ENCODE measurements around the gene DOK7. TPM values are rescaled to one million over a fixed set of nuclear protein-coding genes. Genes with fewer than 3 reads are reported as not detected.

Gene DOK7
- polyA plus RNA-seq, 1 donor (not counting 4 experiments of a cell fraction or from before 2014, with no cell fraction given): 0.13 TPM

GRCh38 chr4:3476341-3476747 is 13.2 kb downstream of the DOK7 start:
- H3K4me3 ChIP-seq (ENCODE audit: control insufficient read depth in 2 of 3, extremely low read depth in 1 of 3, insufficient read depth in 2 of 3, low read depth in 1 of 3, low read length in 3 of 3): no peak overlapping the region
- peaks cover 75% of the 10 kb centered on the region for H3K27me3 ChIP-seq (ENCODE audit: control insufficient read depth, extremely low read depth, insufficient read depth, low read length)
- dilution Hi-C loops (cut with MboI; ENCODE audit: extremely low pct_ligation_motif_present, low sequenced_read_pairs): no loop called here
- no peaks in the 10 kb centered on the region for H3K79me2 ChIP-seq (ENCODE audit: control insufficient read depth, insufficient read depth, low read length)
- no peaks in the 10 kb centered on the region for H4K20me1 ChIP-seq (ENCODE audit: control insufficient read depth, extremely low read depth, insufficient read depth, low read length)
- no peaks in the 10 kb centered on the region for H3K36me3 ChIP-seq (ENCODE audit: control insufficient read depth in 2 of 2, extremely low read depth in 1 of 2, insufficient read depth in 2 of 2, low read length in 2 of 2)
- H3K9me1 ChIP-seq (ENCODE audit: control insufficient read depth, extremely low read depth, insufficient read depth, low read length): no peaks in the 10 kb centered on the region
- DNase-seq (ENCODE audit: low read depth, low spot score): no peak
- FAIRE-seq: no peak
- H3K4me2 ChIP-seq (ENCODE audit: control insufficient read depth, extremely low read depth, insufficient read depth, low read depth, low read length): no peak overlapping the region
- no peaks in the 10 kb centered on the region for H3K9me3 ChIP-seq (ENCODE audit: control insufficient read depth, low read depth, low read length)
- H2AFZ ChIP-seq (ENCODE audit: control insufficient read depth, low read length): no peak overlapping the region
- H3K4me1 ChIP-seq (ENCODE audit: control insufficient read depth, extremely low read depth, insufficient read depth, low read length): no peaks in the 10 kb centered on the region
- no peak overlapping the region for H3K27ac ChIP-seq (ENCODE audit: control insufficient read depth, insufficient read depth, low read length)
- TF ChIP-seq, protein P1, sequence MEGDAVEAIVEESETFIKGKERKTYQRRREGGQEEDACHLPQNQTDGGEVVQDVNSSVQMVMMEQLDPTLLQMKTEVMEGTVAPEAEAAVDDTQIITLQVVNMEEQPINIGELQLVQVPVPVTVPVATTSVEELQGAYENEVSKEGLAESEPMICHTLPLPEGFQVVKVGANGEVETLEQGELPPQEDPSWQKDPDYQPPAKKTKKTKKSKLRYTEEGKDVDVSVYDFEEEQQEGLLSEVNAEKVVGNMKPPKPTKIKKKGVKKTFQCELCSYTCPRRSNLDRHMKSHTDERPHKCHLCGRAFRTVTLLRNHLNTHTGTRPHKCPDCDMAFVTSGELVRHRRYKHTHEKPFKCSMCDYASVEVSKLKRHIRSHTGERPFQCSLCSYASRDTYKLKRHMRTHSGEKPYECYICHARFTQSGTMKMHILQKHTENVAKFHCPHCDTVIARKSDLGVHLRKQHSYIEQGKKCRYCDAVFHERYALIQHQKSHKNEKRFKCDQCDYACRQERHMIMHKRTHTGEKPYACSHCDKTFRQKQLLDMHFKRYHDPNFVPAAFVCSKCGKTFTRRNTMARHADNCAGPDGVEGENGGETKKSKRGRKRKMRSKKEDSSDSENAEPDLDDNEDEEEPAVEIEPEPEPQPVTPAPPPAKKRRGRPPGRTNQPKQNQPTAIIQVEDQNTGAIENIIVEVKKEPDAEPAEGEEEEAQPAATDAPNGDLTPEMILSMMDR (optimal IDR thresholded peaks at IDR 0.05 in 1 of 3, IDR thresholded peaks at IDR 0.05 in 1 of 3, conservative IDR thresholded peaks at IDR 0.05 in 1 of 3; ENCODE audit: extremely low read depth in 1 of 3, insufficient read depth in 2 of 3, low read length in 3 of 3): no peak
- no peak for TF ChIP-seq EZH2 (IDR thresholded peaks at IDR 0.05; ENCODE audit: low read length)
- H3K9ac ChIP-seq (ENCODE audit: control insufficient read depth, extremely low read depth, insufficient read depth, low read length): no peak overlapping the region

- dilution Hi-C loops (cut with MboI; ENCODE audit: extremely low pct_ligation_motif_present, low sequenced_read_pairs): no loop called here
- Histone ChIP-seq H4K20me1 (ENCODE audit: control insufficient read depth, extremely low read depth, insufficient read depth, low read length) (no peaks in the 10 kb centered on the region), H3K9me1 (ENCODE audit: control insufficient read depth, extremely low read depth, insufficient read depth, low read length) (no peaks in the 10 kb centered on the region), H3K9me3 (ENCODE audit: control insufficient read depth, low read depth, low read length) (no peaks in the 10 kb centered on the region), H2AFZ (ENCODE audit: control insufficient read depth, low read length) (no peak overlapping the region), H3K4me3 (ENCODE audit: control insufficient read depth in 2 of 3, extremely low read depth in 1 of 3, insufficient read depth in 2 of 3, low read depth in 1 of 3, low read length in 3 of 3) (no peak overlapping the region), H3K79me2 (ENCODE audit: control insufficient read depth, insufficient read depth, low read length) (no peaks in the 10 kb centered on the region), H3K4me2 (ENCODE audit: control insufficient read depth, extremely low read depth, insufficient read depth, low read depth, low read length) (no peak overlapping the region), H3K27me3 (ENCODE audit: control insufficient read depth, extremely low read depth, insufficient read depth, low read length) (peaks cover 74% of the 10 kb centered on the region), H3K36me3 (ENCODE audit: control insufficient read depth in 2 of 2, extremely low read depth in 1 of 2, insufficient read depth in 2 of 2, low read length in 2 of 2) (no peaks in the 10 kb centered on the region), H3K27ac (ENCODE audit: control insufficient read depth, insufficient read depth, low read length) (no peak overlapping the region), H3K9ac (ENCODE audit: control insufficient read depth, extremely low read depth, insufficient read depth, low read length) (no peak overlapping the region), H3K4me1 (ENCODE audit: control insufficient read depth, extremely low read depth, insufficient read depth, low read length) (no peaks in the 10 kb centered on the region)
- TF ChIP-seq EZH2 (IDR thresholded peaks at IDR 0.05; ENCODE audit: low read length): no peak
- TF ChIP-seq, protein P1 (optimal IDR thresholded peaks at IDR 0.05 in 1 of 3, IDR thresholded peaks at IDR 0.05 in 1 of 3, conservative IDR thresholded peaks at IDR 0.05 in 1 of 3; ENCODE audit: extremely low read depth in 1 of 3, insufficient read depth in 2 of 3, low read length in 3 of 3): no peak
- no peak for DNase-seq (ENCODE audit: low read depth, low spot score)
- no peak for FAIRE-seq
Measured at GRCh38 chr4:3476936-3477749, 14.0 kb downstream of the DOK7 start.
